ENCODE data around the gene DHPS. TPM values are rescaled to one million over a fixed set of nuclear protein-coding genes. Genes with fewer than 3 reads are reported as not detected.
A peak's percentile ranks its signal among the peaks of the same experiment; 100 is the strongest.

DHPS gene
- total and polyA plus RNA-seq, 2 of the 13 experiments (the other 11 are each of a cell fraction or from before 2014, with no cell fraction given): 43.3 to 84.3 TPM

DNA sequence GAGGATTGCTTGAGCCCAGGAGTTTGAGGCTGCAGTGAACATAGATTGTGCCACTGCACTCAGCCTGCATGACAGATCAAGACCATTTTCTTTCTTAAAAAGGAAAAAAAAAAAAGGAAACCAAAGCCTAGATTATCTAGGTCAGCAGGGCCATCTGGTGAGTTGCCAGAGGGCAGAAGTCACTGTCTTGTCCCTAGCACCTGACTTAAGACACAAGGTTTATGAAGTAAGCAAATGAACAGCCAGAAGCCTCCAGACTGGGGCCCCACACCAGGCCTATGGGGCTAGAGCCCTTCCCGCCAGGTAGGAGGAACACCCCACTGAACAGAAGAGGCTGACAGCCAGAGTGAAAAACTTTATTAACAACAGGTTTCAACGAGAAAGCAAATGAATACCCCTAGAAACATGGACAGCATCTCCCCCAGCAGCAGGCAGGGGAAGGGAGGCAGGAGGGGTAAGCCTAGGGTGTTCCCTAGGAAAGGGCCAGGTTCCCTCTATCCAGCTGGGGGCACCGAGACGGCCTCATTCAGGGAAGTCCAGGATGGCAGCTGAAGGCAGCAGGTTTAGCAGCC lies 13.9 kb downstream of the DHPS start:
- no peak overlapping the region for H2AFZ ChIP-seq (ENCODE audit: low read length)
- H3K9me3 ChIP-seq (ENCODE audit: low read length): no peaks in the 10 kb centered on the region
- peaks cover 34% of the 10 kb centered on the region for H3K79me2 ChIP-seq (ENCODE audit: insufficient read depth, low read length)
- DNase-seq (ENCODE audit: low spot score): no peak
- intact Hi-C loops (cut with micrococcal nuclease; ENCODE audit: unreplicated experiment) (no loop called here), in situ Hi-C loops (cut with HindIII; ENCODE audit: extremely low pct_ligation_motif_present, low pct_unique_long_range_greater_than_20kb) (no loop called here)
- peak overlapping the region; percentile 93 for H3K9ac ChIP-seq (ENCODE audit: insufficient read depth, low read depth, low read length)
- peaks cover 43% of the 10 kb centered on the region for H3K4me1 ChIP-seq (ENCODE audit: insufficient read depth, low read length)
- H4K20me1 ChIP-seq (ENCODE audit: insufficient read depth, low read length): no peaks in the 10 kb centered on the region
- FAIRE-seq: no peak
- POLR2A ChIA-PET: interaction anchor here (1.7 to 1.9 kb wide), 3 partner anchors 14 to 57 kb away, joined by 5 to 16 read pairs (median 13); partner anchors contain the start of genes DHPS, ZNF490 and ZNF791
- peaks cover 4% of the 10 kb centered on the region in 2 experiments; a peak in 3 of 5 replicates for H3K36me3 ChIP-seq (replicated peaks in 1 of 2; ENCODE audit: control insufficient read depth in 1 of 2, insufficient read depth in 2 of 2, low read length in 2 of 2)
- TF ChIP-seq, protein P1, sequence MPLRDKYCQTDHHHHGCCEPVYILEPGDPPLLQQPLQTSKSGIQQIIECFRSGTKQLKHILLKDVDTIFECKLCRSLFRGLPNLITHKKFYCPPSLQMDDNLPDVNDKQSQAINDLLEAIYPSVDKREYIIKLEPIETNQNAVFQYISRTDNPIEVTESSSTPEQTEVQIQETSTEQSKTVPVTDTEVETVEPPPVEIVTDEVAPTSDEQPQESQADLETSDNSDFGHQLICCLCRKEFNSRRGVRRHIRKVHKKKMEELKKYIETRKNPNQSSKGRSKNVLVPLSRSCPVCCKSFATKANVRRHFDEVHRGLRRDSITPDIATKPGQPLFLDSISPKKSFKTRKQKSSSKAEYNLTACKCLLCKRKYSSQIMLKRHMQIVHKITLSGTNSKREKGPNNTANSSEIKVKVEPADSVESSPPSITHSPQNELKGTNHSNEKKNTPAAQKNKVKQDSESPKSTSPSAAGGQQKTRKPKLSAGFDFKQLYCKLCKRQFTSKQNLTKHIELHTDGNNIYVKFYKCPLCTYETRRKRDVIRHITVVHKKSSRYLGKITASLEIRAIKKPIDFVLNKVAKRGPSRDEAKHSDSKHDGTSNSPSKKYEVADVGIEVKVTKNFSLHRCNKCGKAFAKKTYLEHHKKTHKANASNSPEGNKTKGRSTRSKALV (CRISPR knock-in tag; IDR thresholded peaks at IDR 0.05): no peak
- TF ChIP-seq, protein P2, sequence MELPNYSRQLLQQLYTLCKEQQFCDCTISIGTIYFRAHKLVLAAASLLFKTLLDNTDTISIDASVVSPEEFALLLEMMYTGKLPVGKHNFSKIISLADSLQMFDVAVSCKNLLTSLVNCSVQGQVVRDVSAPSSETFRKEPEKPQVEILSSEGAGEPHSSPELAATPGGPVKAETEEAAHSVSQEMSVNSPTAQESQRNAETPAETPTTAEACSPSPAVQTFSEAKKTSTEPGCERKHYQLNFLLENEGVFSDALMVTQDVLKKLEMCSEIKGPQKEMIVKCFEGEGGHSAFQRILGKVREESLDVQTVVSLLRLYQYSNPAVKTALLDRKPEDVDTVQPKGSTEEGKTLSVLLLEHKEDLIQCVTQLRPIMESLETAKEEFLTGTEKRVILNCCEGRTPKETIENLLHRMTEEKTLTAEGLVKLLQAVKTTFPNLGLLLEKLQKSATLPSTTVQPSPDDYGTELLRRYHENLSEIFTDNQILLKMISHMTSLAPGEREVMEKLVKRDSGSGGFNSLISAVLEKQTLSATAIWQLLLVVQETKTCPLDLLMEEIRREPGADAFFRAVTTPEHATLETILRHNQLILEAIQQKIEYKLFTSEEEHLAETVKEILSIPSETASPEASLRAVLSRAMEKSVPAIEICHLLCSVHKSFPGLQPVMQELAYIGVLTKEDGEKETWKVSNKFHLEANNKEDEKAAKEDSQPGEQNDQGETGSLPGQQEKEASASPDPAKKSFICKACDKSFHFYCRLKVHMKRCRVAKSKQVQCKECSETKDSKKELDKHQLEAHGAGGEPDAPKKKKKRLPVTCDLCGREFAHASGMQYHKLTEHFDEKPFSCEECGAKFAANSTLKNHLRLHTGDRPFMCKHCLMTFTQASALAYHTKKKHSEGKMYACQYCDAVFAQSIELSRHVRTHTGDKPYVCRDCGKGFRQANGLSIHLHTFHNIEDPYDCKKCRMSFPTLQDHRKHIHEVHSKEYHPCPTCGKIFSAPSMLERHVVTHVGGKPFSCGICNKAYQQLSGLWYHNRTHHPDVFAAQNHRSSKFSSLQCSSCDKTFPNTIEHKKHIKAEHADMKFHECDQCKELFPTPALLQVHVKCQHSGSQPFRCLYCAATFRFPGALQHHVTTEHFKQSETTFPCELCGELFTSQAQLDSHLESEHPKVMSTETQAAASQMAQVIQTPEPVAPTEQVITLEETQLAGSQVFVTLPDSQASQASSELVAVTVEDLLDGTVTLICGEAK (IDR thresholded peaks at IDR 0.05): peak; percentile 40
- TF ChIP-seq, protein P2 (CRISPR knock-in tag; IDR thresholded peaks at IDR 0.05): peak; percentile 95
- CTCF ChIA-PET (ENCODE audit: low intra/inter-chr PET ratio, low total read pairs): no interaction called here
- no peak for ATAC-seq
- no peaks in the 10 kb centered on the region; a peak in 1 of 5 replicates for H3K27me3 ChIP-seq (ENCODE audit: control insufficient read depth in 1 of 2, insufficient read depth in 2 of 2, low read length in 2 of 2)
- no peak overlapping the region for H3K27ac ChIP-seq (ENCODE audit: extremely low read length, insufficient read depth, low read length)
- no TSS peak for BruUV-seq (replicated peaks)
- peak overlapping the region; percentile 97 for H3K4me2 ChIP-seq (ENCODE audit: low read depth, low read length)
- peak overlapping the region; percentile 77 to 96 (median 96); a peak in 3 of 6 replicates for H3K4me3 ChIP-seq (replicated peaks in 1 of 3; ENCODE audit: insufficient read depth in 1 of 3, low read depth in 2 of 3, low read length in 3 of 3)
- 83% methylated on average over 3 of the region's 4 CpGs for WGBS (ENCODE audit: low lambda C conversion rate)
